AG04450 (cell line): Measurements from ENCODE around the gene TRAF2. TPM values are rescaled to one million over a fixed set of nuclear protein-coding genes. Genes with fewer than 3 reads are reported as not detected.

Source experiments
- CTCF ChIA-PET: fragments of 300-600, 350-600 bp; formaldehyde crosslinking; extraction: SDS; loops from one replicate; lab custom pipeline; 2022; ENCODE audit warnings: antibody characterized with exemption, inconsistent platforms; lab: Charles Lee
- POLR2A ChIA-PET: fragments of 350-600 bp; formaldehyde crosslinking; extraction: SDS; loops from one replicate; lab custom pipeline; 2021; ENCODE audit warnings: antibody characterized with exemption, inconsistent platforms; lab: Yijun Ruan, JAX
- DNase-seq: peaks from one replicate; pipeline ENCODE4 v3.0.0-alpha.2; 2011; ENCODE audit warnings: low read depth, low spot score
- H3K27ac ChIP-seq: one replicate; pipeline ENCODE4 v1.5.1; 2012; ENCODE audit warnings: low read depth, low read length, control low read depth
- H3K27me3 ChIP-seq: one replicate; pipeline ENCODE4 v1.6.0; 2012; ENCODE audit warnings: low read length; ENCODE audit not compliant: control insufficient read depth, insufficient read depth
- H3K4me3 ChIP-seq: 2 replicates; pipeline ENCODE4 v1.5.1; 2011; ENCODE audit warnings: mild to moderate bottlenecking, low read depth, low read length, control low read depth
- H3K9me3 ChIP-seq: 2 replicates; pipeline ENCODE4 v1.5.1; 2012; ENCODE audit warnings: low read length; ENCODE audit not compliant: control insufficient read depth, insufficient read depth
- CTCF ChIP-seq: IDR thresholded peaks from 2 replicates; pipeline ENCODE4 v1.5.1; 2011; ENCODE audit warnings: low read depth, low read length, control low read depth, inconsistent platforms
- polyA plus RNA-seq: library from polyadenylated mRNA; depleted of rRNA; stranded (reverse); fragments of >200 nt; gene quantifications from 2 replicates; pipeline ENCODE4 v1.2.3, GENCODE V29; 2011

The TRAF2 gene
- polyA plus RNA-seq, 1 experiment, result 6.1 TPM

GRCh38 chr9:136968333-136969127 lies 82.2 kb downstream of the TRAF2 start:
- no peak overlapping the region for H3K27ac ChIP-seq
- DNase-seq, result no peak
- ChIA-PET CTCF (no interaction called here), POLR2A (no interaction called here)
- H3K27me3 ChIP-seq, result peaks cover 21% of the 10 kb centered on the region
- no peak overlapping the region for H3K4me3 ChIP-seq
- TF ChIP-seq CTCF, result no peak
- H3K9me3 ChIP-seq, result no peaks in the 10 kb centered on the region; the same call in 1 of the 2 replicates

- no peak for DNase-seq
- CTCF ChIA-PET, result no interaction called here
- no peak for TF ChIP-seq CTCF
- POLR2A ChIA-PET, result no interaction called here
- no peaks in the 10 kb centered on the region; the same call in 1 of the 2 replicates for H3K9me3 ChIP-seq
- no peak overlapping the region for H3K4me3 ChIP-seq
- no peak overlapping the region for H3K27ac ChIP-seq
- peaks cover 22% of the 10 kb centered on the region for H3K27me3 ChIP-seq
Observed at GRCh38 chr9:136969150-136969549, 82.8 kb downstream of the TRAF2 start.

GRCh38 chr9:136969774-136970173 lies 83.5 kb downstream of the TRAF2 start:
- no peak overlapping the region for H3K27ac ChIP-seq
- no peak overlapping the region for H3K4me3 ChIP-seq
- POLR2A ChIA-PET, result no interaction called here
- DNase-seq, result no peak
- H3K9me3 ChIP-seq, result no peaks in the 10 kb centered on the region; the same call in 1 of the 2 replicates
- CTCF ChIA-PET, result no interaction called here
- peaks cover 21% of the 10 kb centered on the region for H3K27me3 ChIP-seq
- no peak for TF ChIP-seq CTCF

- no peak overlapping the region for H3K4me3 ChIP-seq
- no peaks in the 10 kb centered on the region; the same call in 1 of the 2 replicates for H3K9me3 ChIP-seq
- ChIA-PET CTCF (no interaction called here), POLR2A (no interaction called here)
- no peak for DNase-seq
- peaks cover 19% of the 10 kb centered on the region for H3K27me3 ChIP-seq
- no peak overlapping the region for H3K27ac ChIP-seq
- no peak for TF ChIP-seq CTCF
Observed at GRCh38 chr9:136970361-136970760, 84.0 kb downstream of the TRAF2 start.

- H3K9me3 ChIP-seq, result no peaks in the 10 kb centered on the region; the same call in 1 of the 2 replicates
- TF ChIP-seq CTCF, result no peak
- ChIA-PET CTCF (no interaction called here), POLR2A (no interaction called here)
- H3K27me3 ChIP-seq, result peaks cover 14% of the 10 kb centered on the region
- H3K4me3 ChIP-seq, result no peak overlapping the region
- no peak for DNase-seq
- no peak overlapping the region for H3K27ac ChIP-seq
Observed at GRCh38 chr9:136971746-136972145, 85.4 kb downstream of the TRAF2 start.
